Karpas-422 (cell line): ENCODE measurements around the gene LBP. TPM values are rescaled to one million over a fixed set of nuclear protein-coding genes. Genes with fewer than 3 reads are reported as not detected.
A peak's percentile ranks its signal among the peaks of the same experiment; 100 is the strongest.

Experiments used
- DNase-seq: peaks from one replicate; pipeline ENCODE4 v3.0.0-alpha.2; 2015
- H2AFZ ChIP-seq: fragments of 200-600 bp; sonication (generic); 2 replicates; pipeline ENCODE4 v1.6.1; 2014; ENCODE audit warnings: antibody characterized with exemption, low read length, mixed read lengths
- H3K27ac ChIP-seq: fragments of 200-600 bp; sonication (generic); 2 replicates; pipeline ENCODE4 v1.5.1; 2014; ENCODE audit warnings: mild to moderate bottlenecking, low read length, moderate library complexity
- H3K27me3 ChIP-seq: fragments of 200-600 bp; sonication (generic); 2 replicates; pipeline ENCODE4 v1.6.1; 2014; ENCODE audit warnings: low read length, mixed read lengths
- H3K36me3 ChIP-seq: fragments of 200-600 bp; sonication (generic); 2 replicates; pipeline ENCODE4 v1.6.1; 2014; ENCODE audit warnings: low read length, mixed read lengths; ENCODE audit not compliant: insufficient read depth
- H3K4me1 ChIP-seq: fragments of 200-600 bp; sonication (generic); 2 replicates; pipeline ENCODE4 v1.6.1; 2014; ENCODE audit warnings: mild to moderate bottlenecking, low read length, mixed read lengths
- H3K4me2 ChIP-seq: fragments of 200-600 bp; sonication (generic); 2 replicates; pipeline ENCODE4 v1.6.1; 2014; ENCODE audit warnings: low read length, low read depth, mild to moderate bottlenecking; ENCODE audit not compliant: poor library complexity, severe bottlenecking
- H3K4me3 ChIP-seq: fragments of 200-600 bp; sonication (generic); 2 replicates; pipeline ENCODE4 v1.5.1; 2014; ENCODE audit warnings: mild to moderate bottlenecking, antibody characterized with exemption, low read length, mixed read lengths
- H3K79me2 ChIP-seq: fragments of 200-600 bp; sonication (generic); 2 replicates; pipeline ENCODE4 v1.6.1; 2014; ENCODE audit warnings: mild to moderate bottlenecking, low read length, mixed read lengths
- H3K9ac ChIP-seq: fragments of 200-600 bp; sonication (generic); 2 replicates; pipeline ENCODE4 v1.6.0; 2014; ENCODE audit warnings: low read length
- H3K9me2 ChIP-seq: fragments of 200-600 bp; sonication (generic), shearing (Covaris generic); replicated peaks from 2 replicates; pipeline ENCODE4 v1.6.0; 2014; ENCODE audit warnings: mild to moderate bottlenecking, low read length, moderate library complexity; ENCODE audit not compliant: insufficient read depth
- H3K9me3 ChIP-seq: fragments of 300-700, 200-600 bp; sonication (generic); 2 replicates; pipeline ENCODE4 v1.6.1; 2014; ENCODE audit warnings: low read length, mixed read lengths
- H4K20me1 ChIP-seq: fragments of 200-600 bp; sonication (generic); 2 replicates; pipeline ENCODE4 v1.6.1; 2014; ENCODE audit warnings: mild to moderate bottlenecking, antibody characterized with exemption, low read length, low read depth; ENCODE audit not compliant: insufficient read depth
- total RNA-seq: library from RNA; depleted of rRNA; stranded (reverse); fragments of >200 nt; shearing (Covaris generic); gene quantifications from 2 replicates; pipeline ENCODE4 v1.2.3, GENCODE V29; 2014; ENCODE audit warnings: low replicate concordance

The LBP gene
- total RNA-seq, 1 experiment from 2014 or later = not detected

DNA sequence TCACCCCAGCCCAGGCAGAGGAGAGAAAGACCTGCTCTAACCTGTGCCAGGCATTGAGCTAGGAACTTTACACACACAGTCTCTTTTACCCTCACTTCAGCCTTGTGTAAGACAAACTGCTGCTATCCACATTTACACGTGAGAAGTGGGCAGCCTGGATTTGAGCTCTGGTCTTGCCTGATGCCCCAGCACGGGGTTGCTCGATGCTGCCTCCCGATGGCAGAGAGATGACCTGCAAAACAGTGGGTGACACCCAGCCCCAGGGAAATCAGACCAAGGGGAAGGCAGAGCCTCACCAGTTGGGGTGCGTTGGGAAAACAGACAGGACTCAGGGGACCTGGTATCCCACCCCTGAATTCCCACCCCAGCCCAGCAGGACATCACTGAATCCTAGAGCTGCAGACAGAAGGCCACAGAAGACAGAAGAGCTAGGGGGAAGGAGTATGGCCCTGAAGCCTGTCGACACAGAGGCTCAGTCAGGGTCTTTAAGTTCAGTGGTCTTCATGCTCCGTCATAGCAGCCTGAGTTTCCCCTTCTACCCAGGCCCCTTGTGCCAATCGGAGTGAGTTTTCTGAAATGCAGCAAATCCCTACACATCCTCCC is 41.3 kb upstream of the LBP start:
- peak; percentile 82 for DNase-seq
- Histone ChIP-seq H3K4me2 (no peak overlapping the region), H3K9ac (no peak overlapping the region), H2AFZ (no peak overlapping the region), H3K79me2 (no peaks in the 10 kb centered on the region), H3K9me2 (no peaks in the 10 kb centered on the region), H3K27me3 (no peaks in the 10 kb centered on the region), H3K9me3 (no peaks in the 10 kb centered on the region), H3K27ac (no peak overlapping the region), H3K36me3 (no peaks in the 10 kb centered on the region), H3K4me1 (no peaks in the 10 kb centered on the region), H3K4me3 (no peak overlapping the region), H4K20me1 (no peaks in the 10 kb centered on the region)

DNA sequence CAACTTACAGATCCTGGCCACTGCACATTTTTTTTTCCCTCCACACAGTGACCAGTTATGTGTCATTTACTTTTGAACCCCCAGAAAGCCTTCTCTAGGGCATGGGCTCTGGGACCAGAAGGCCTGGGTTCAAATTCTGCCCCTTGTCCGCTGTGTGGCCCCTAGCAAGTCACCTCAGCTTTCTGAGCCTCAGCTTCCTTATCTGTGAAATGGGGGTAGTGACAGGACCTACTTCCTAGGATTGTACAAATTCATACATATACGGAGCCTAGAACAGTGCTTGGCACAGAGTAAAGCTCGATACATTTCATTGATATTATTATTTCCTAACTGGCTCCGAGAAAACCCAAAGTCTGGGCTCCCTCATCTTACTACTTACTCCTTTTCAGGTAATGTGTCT is 40.7 kb upstream of the LBP start:
- no peak overlapping the region for H2AFZ ChIP-seq
- H3K4me3 ChIP-seq = no peak overlapping the region
- H3K9me2 ChIP-seq = no peaks in the 10 kb centered on the region
- no peak for DNase-seq
- H3K27me3 ChIP-seq = no peaks in the 10 kb centered on the region
- no peaks in the 10 kb centered on the region for H3K36me3 ChIP-seq
- no peak overlapping the region for H3K9ac ChIP-seq
- H3K9me3 ChIP-seq = no peaks in the 10 kb centered on the region
- H3K4me2 ChIP-seq = no peak overlapping the region
- H4K20me1 ChIP-seq = no peaks in the 10 kb centered on the region
- no peaks in the 10 kb centered on the region for H3K79me2 ChIP-seq
- H3K27ac ChIP-seq = no peak overlapping the region
- H3K4me1 ChIP-seq = no peaks in the 10 kb centered on the region

DNA sequence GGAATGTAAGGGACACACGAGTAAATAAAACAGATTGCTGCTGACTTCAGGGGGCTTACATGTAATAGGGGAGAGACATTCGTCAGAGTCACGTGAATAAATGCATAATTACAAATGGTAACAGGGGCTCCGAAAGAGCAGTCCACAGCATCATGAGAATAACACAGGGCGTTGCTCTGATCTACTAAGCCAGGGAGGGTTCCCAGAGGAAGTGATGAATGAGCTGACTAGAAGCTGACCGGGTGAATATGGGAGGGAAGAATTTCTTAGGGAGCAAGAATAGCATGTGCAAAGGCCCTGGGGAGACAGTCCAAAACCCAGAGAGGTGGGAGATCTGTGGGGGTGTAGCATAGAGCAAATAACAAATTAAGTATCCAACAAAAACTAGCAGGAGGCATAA is 39.9 kb upstream of the LBP start:
- no peaks in the 10 kb centered on the region for H3K4me1 ChIP-seq
- no peak overlapping the region for H3K4me3 ChIP-seq
- H2AFZ ChIP-seq = no peak overlapping the region
- no peaks in the 10 kb centered on the region for H3K9me3 ChIP-seq
- no peaks in the 10 kb centered on the region for H3K36me3 ChIP-seq
- no peak overlapping the region for H3K27ac ChIP-seq
- DNase-seq = no peak
- no peaks in the 10 kb centered on the region for H4K20me1 ChIP-seq
- H3K4me2 ChIP-seq = no peak overlapping the region
- H3K79me2 ChIP-seq = no peaks in the 10 kb centered on the region
- H3K9me2 ChIP-seq = no peaks in the 10 kb centered on the region
- H3K27me3 ChIP-seq = no peaks in the 10 kb centered on the region
- no peak overlapping the region for H3K9ac ChIP-seq

DNA sequence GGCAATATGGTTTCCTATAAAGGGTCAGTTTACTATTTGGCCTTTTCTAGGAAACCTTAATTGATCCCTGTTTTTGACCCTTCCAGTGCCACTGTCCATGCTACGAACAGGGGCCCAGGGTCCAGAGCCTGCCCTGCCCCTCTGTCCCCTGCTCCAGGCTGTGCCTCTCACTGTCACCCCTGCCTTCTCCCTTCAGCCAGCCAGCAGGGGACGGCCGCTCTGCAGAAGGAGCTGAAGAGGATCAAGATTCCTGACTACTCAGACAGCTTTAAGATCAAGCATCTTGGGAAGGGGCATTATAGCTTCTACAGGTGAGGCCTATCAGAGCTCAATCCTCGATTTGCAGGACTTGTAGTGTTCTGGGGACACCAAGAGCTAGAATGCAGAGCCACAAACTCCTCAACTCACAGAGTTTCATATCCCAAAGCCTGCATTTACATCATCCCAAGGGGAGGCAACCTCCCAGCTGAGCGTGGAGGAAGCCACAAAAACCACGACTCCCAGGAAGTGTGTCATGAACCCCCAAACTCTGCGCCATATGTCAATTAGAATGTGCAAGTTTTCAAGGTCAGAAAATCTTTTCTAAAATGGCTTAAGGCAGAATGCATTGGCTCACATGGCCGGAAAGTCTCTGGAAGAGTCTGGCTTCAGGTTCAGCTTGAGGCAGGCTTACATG is 38.8 kb upstream of the LBP start:
- no peak for DNase-seq
- no peaks in the 10 kb centered on the region for H3K36me3 ChIP-seq
- no peak overlapping the region for H3K4me2 ChIP-seq
- no peaks in the 10 kb centered on the region for H3K4me1 ChIP-seq
- no peak overlapping the region for H2AFZ ChIP-seq
- no peak overlapping the region for H3K27ac ChIP-seq
- no peaks in the 10 kb centered on the region for H3K79me2 ChIP-seq
- H3K9me2 ChIP-seq = no peaks in the 10 kb centered on the region
- no peaks in the 10 kb centered on the region for H3K9me3 ChIP-seq
- H3K9ac ChIP-seq = no peak overlapping the region
- no peaks in the 10 kb centered on the region for H4K20me1 ChIP-seq
- H3K4me3 ChIP-seq = no peak overlapping the region
- no peaks in the 10 kb centered on the region for H3K27me3 ChIP-seq

DNA sequence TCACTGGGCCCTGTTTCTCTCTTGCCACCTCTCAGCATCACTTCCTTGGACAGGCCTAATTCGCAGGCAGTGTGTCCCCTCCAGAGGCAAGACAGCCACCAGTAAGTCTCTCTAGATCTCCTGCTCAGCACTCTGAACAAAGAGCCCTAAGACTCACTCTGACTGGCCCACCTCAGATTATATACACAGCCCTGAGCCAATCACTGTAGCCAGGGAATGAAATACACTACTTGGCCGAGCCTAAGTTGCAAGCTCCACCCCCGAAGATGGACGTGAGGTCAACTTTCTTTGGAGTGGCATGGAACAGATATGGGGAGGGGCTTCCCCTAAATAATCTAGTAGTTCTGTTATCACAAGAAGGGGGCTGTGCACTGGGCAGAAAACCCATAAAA is 38.2 kb upstream of the LBP start:
- no peaks in the 10 kb centered on the region for H3K27me3 ChIP-seq
- no peaks in the 10 kb centered on the region for H3K79me2 ChIP-seq
- H2AFZ ChIP-seq = no peak overlapping the region
- no peaks in the 10 kb centered on the region for H3K36me3 ChIP-seq
- no peak overlapping the region for H3K4me2 ChIP-seq
- H3K27ac ChIP-seq = no peak overlapping the region
- DNase-seq = no peak
- no peaks in the 10 kb centered on the region for H3K4me1 ChIP-seq
- no peaks in the 10 kb centered on the region for H3K9me2 ChIP-seq
- H3K9ac ChIP-seq = no peak overlapping the region
- H4K20me1 ChIP-seq = no peaks in the 10 kb centered on the region
- no peaks in the 10 kb centered on the region for H3K9me3 ChIP-seq
- no peak overlapping the region for H3K4me3 ChIP-seq

DNA sequence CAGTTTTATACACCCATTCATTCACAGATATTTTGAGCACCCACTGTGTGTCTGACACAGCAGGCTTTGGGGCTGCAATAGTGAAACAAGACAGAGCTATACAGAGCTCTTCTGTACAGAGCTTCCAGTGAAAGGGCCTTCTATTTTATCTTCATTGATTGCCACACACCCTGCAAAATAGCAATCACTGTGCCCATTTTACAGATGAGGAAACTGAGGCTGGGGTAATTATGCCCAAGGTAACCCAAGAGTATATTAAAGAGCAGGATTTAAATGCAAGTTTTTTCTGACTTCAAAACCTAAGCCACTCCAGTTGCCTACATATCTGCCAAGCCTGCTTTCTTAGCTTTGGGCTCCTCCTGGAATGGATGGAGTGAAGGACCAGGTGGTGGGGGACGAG is 37.8 kb upstream of the LBP start:
- H4K20me1 ChIP-seq = no peaks in the 10 kb centered on the region
- H3K9me3 ChIP-seq = no peaks in the 10 kb centered on the region
- no peak overlapping the region for H3K4me3 ChIP-seq
- H3K9me2 ChIP-seq = no peaks in the 10 kb centered on the region
- H2AFZ ChIP-seq = no peak overlapping the region
- no peaks in the 10 kb centered on the region for H3K4me1 ChIP-seq
- DNase-seq = no peak
- no peak overlapping the region for H3K9ac ChIP-seq
- H3K4me2 ChIP-seq = no peak overlapping the region
- H3K27me3 ChIP-seq = no peaks in the 10 kb centered on the region
- no peaks in the 10 kb centered on the region for H3K36me3 ChIP-seq
- H3K79me2 ChIP-seq = no peaks in the 10 kb centered on the region
- no peak overlapping the region for H3K27ac ChIP-seq

DNA sequence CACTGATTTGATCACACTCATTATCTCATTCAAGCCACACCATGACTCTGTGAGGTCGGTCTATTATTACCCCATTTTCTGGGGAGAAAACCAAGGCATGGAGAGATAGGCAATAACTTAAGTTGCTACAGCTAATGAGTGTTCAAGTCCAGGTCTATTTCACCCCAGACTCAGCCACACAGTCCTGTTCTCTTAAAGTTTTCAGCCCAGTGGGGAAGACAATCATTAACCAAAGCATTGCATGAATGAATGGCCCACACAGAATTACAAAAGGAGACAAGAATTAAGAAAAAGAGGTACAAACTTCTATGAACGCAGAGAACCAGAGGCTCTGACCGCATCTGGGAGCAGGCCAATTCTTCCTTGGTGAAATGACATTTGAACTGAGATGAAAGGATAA is 35.2 kb upstream of the LBP start:
- no peak overlapping the region for H3K9ac ChIP-seq

DNA sequence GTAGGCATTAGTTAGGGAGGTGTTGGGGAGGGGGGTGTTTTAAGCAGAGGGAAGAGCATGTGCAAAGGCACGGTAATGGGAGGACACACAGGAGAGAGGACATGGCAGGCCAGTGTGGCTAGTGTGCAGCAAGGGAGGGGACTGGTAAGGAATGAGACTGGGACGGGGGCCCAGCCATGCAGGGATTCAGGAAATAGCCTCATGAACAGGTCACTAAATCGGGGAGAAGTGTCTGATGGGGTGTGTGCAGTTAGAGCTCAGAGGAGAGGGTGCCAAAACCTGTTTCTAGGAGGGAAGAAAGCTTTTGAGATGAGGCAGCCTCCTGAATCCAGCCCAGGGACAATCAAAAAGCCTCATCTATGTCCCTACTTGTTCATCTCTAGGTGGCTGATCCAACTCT is 34.8 kb upstream of the LBP start:
- Histone ChIP-seq H4K20me1 (no peaks in the 10 kb centered on the region), H2AFZ (no peak overlapping the region), H3K27me3 (no peaks in the 10 kb centered on the region), H3K4me3 (no peak overlapping the region), H3K9me2 (no peaks in the 10 kb centered on the region), H3K4me1 (no peaks in the 10 kb centered on the region), H3K9me3 (no peaks in the 10 kb centered on the region), H3K79me2 (no peaks in the 10 kb centered on the region), H3K9ac (no peak overlapping the region), H3K4me2 (no peak overlapping the region), H3K27ac (no peak overlapping the region), H3K36me3 (no peaks in the 10 kb centered on the region)
- no peak for DNase-seq

More for the DNA sequence above, 35.2 kb upstream of the LBP start:
- no peak for DNase-seq
- Histone ChIP-seq H2AFZ (no peak overlapping the region), H4K20me1 (no peaks in the 10 kb centered on the region), H3K79me2 (no peaks in the 10 kb centered on the region), H3K4me2 (no peak overlapping the region), H3K4me1 (no peaks in the 10 kb centered on the region), H3K36me3 (no peaks in the 10 kb centered on the region), H3K27ac (no peak overlapping the region), H3K4me3 (no peak overlapping the region), H3K9me2 (no peaks in the 10 kb centered on the region), H3K9me3 (no peaks in the 10 kb centered on the region), H3K27me3 (no peaks in the 10 kb centered on the region)
